HG03439 (cell line): ENCODE results near the gene SYNGR4.

Experiments
- ATAC-seq: cut with Tn5 transposase; IDR thresholded peaks from one replicate; pipeline ENCODE4 v1.9.1; 2021; ENCODE audit warnings: mild to moderate bottlenecking, moderate library complexity; ENCODE audit not compliant: unreplicated experiment

The SYNGR4 gene

GRCh38 chr19:48341515-48342413 lies 22.4 kb upstream of the SYNGR4 start:
- no peak for ATAC-seq

- ATAC-seq, result no peak
These were observed 21.8 kb upstream of the SYNGR4 start for GRCh38 chr19:48342414-48342738.

GRCh38 chr19:48342841-48343540 lies 21.2 kb upstream of the SYNGR4 start:
- no peak for ATAC-seq

GRCh38 chr19:48344892-48345291 lies 19.3 kb upstream of the SYNGR4 start:
- ATAC-seq, result no peak

- ATAC-seq, result no peak
These were observed 18.0 kb upstream of the SYNGR4 start for GRCh38 chr19:48346191-48346590.

- no peak for ATAC-seq
These were observed 16.1 kb upstream of the SYNGR4 start for GRCh38 chr19:48348045-48348444.

- ATAC-seq, result no peak
These were observed 15.4 kb upstream of the SYNGR4 start for GRCh38 chr19:48348737-48349136.

- no peak for ATAC-seq
These were observed 13.3 kb upstream of the SYNGR4 start for GRCh38 chr19:48350856-48351255.

GRCh38 chr19:48351341-48351752 lies 12.8 kb upstream of the SYNGR4 start:
- no peak for ATAC-seq

- no peak for ATAC-seq
These were observed 10.5 kb upstream of the SYNGR4 start for GRCh38 chr19:48353677-48354076.

GRCh38 chr19:48354332-48354992 lies 9.7 kb upstream of the SYNGR4 start:
- no peak for ATAC-seq

GRCh38 chr19:48355365-48355954 lies 8.7 kb upstream of the SYNGR4 start:
- no peak for ATAC-seq

GRCh38 chr19:48359123-48359522 lies 5.0 kb upstream of the SYNGR4 start:
- ATAC-seq, result no peak

- ATAC-seq, result no peak
These were observed 2.3 kb upstream of the SYNGR4 start for GRCh38 chr19:48361912-48362311.

- ATAC-seq, result peak; percentile 52
These were observed 1.3 kb upstream of the SYNGR4 start for GRCh38 chr19:48362716-48363499.

GRCh38 chr19:48363500-48363809 lies 712 bp upstream of the SYNGR4 start:
- peak; percentile 14 for ATAC-seq

- ATAC-seq, result no peak
These were observed 606 bp downstream of the SYNGR4 start for GRCh38 chr19:48364598-48365348.

- no peak for ATAC-seq
These were observed 1.4 kb downstream of the SYNGR4 start for GRCh38 chr19:48365602-48366001.

- ATAC-seq, result no peak
These were observed 3.7 kb downstream of the SYNGR4 start for GRCh38 chr19:48367855-48368254.

- no peak for ATAC-seq
These were observed 4.8 kb downstream of the SYNGR4 start for GRCh38 chr19:48368936-48369335.
